ENCODE measurements around the gene NEUROG2.

The NEUROG2 gene

GRCh38 chr4:112473985-112474384 is 42.0 kb downstream of the NEUROG2 start:
- DNase-seq = no peak

- DNase-seq = no peak
Observed at GRCh38 chr4:112472318-112472717, 43.7 kb downstream of the NEUROG2 start.

Data from hematopoietic multipotent progenitor cell treated with erythropoietin and hydrocortisone succinate and interleukin-3 and kit ligand, for 6 days (in vitro differentiated cells).